HEK293T (cell line): ENCODE results near the gene CYP27C1.

ENCODE experiments used
- ELF4 ChIP-seq: fragments of 450-650 bp; IDR thresholded peaks from 2 replicates; pipeline ENCODE4 v1.6.1; 2017; ENCODE audit warnings: antibody characterized with exemption
- FOXK2 ChIP-seq: fragments of 450-650 bp; IDR thresholded peaks from 2 replicates; pipeline ENCODE4 v1.6.1; 2016; ENCODE audit warnings: mild to moderate bottlenecking
- FOXM1 ChIP-seq: fragments of 450-650 bp; IDR thresholded peaks from 2 replicates; pipeline ENCODE4 v1.6.1; 2017; ENCODE audit warnings: mild to moderate bottlenecking, borderline replicate concordance
- HDGF ChIP-seq: fragments of 450-650 bp; IDR thresholded peaks from 2 replicates; pipeline ENCODE4 v1.6.1; 2017; ENCODE audit warnings: antibody characterized with exemption, borderline replicate concordance
- L3MBTL2 ChIP-seq: fragments of 450-650 bp; conservative IDR thresholded peaks from 2 replicates; pipeline ENCODE4 v1.6.1; 2016; ENCODE audit warnings: mild to moderate bottlenecking
- LEF1 ChIP-seq: fragments of 450-650 bp; IDR thresholded peaks from 2 replicates; pipeline ENCODE4 v1.6.1; 2017; ENCODE audit warnings: mild to moderate bottlenecking, borderline replicate concordance
- SP1 ChIP-seq: fragments of 450-650 bp; IDR thresholded peaks from 2 replicates; pipeline ENCODE4 v1.6.1; 2017
- TARDBP ChIP-seq: fragments of 450-650 bp; IDR thresholded peaks from 2 replicates; pipeline ENCODE4 v1.6.1; 2016
- ZNF384 ChIP-seq: fragments of 450-650 bp; IDR thresholded peaks from 2 replicates; pipeline ENCODE4 v1.6.1; 2016
- TF ChIP-seq, protein P1 (sequence below): fragments of 450-650 bp; IDR thresholded peaks from 2 replicates; pipeline ENCODE4 v1.6.1; 2016

DNA sequence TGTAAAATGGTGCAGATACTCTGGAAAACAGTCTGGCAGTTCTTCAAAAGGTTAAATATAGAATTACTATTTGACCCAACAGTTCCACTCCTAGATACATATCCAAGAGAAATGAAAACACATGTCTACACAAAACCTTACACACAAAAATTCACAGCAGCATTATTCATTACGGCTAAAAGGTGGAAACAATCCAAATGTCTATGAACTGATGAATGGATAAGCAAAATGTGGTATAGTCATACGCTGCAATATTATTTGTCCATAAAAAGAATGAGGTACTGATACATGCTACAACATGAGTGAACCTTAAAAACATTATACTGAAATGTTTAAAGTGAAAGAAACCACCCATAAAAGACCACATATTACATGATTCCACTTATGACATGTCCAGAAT is 4.0 kb downstream of the CYP27C1 start:
- TF ChIP-seq FOXK2 (no peak), LEF1 (no peak), FOXM1 (no peak), ZNF384 (no peak), SP1 (no peak), TARDBP (no peak), HDGF (no peak), L3MBTL2 (no peak), ELF4 (no peak)
- TF ChIP-seq, protein P1, sequence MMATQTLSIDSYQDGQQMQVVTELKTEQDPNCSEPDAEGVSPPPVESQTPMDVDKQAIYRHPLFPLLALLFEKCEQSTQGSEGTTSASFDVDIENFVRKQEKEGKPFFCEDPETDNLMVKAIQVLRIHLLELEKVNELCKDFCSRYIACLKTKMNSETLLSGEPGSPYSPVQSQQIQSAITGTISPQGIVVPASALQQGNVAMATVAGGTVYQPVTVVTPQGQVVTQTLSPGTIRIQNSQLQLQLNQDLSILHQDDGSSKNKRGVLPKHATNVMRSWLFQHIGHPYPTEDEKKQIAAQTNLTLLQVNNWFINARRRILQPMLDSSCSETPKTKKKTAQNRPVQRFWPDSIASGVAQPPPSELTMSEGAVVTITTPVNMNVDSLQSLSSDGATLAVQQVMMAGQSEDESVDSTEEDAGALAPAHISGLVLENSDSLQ = no peak
